ENCODE data around the gene EPB41L4B.

GRCh38 chr9:109224751-109225150, 96.1 kb downstream of the EPB41L4B start:
- TF ChIP-seq RARB (CRISPR knock-in tag; IDR thresholded peaks at IDR 0.05) (no peak), ZFP30 (CRISPR knock-in tag; IDR thresholded peaks at IDR 0.05) (no peak), OSR1 (CRISPR knock-in tag; IDR thresholded peaks at IDR 0.05) (no peak)
